ENCODE measurements around the gene GNPTG.

Gene GNPTG

DNA sequence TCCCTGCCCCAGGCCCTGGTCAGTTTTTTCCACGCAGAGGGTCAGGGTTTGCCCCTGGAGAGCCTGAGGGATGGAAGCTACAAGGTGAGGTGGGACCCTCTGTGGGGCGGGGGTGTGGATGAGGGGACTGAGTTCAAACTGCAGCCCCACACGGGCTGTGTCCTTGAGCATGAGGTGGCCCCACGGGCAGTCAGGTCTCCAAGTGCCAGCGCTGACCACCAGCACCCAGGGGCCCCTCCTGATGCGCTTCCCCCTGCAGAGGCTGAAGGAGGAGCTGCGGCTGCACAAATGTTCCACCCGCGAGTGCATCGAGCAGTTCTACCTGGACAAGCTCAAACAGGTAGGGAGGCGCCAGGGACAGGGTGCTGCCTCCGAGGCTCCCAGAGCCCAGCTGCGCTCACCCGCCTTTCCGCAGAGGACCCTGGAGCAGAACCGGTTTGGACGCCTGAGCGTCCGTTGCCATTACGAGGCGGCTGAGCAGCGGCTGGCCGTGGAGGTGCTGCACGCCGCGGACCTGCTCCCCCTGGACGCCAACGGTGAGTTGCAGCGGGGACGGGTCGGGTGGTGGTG is 4.4 kb upstream of the GNPTG start:
- no peak for DNase-seq (ENCODE audit: low read depth in 2 of 2)

DNA sequence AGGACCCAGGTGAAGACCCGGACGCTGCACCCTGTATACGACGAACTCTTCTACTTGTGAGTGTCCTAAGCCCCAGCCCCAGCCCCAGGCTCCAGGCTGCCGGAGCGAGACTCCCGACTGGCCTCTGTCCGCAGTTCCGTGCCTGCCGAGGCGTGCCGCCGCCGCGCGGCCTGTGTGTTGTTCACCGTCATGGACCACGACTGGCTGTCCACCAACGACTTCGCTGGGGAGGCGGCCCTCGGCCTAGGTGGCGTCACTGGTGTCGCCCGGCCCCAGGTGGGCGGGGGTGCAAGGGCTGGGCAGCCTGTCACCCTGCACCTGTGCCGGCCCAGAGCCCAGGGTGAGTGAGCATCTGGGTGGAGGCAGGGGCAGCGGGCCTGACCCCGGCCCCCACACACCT is 3.8 kb upstream of the GNPTG start:
- no peak for DNase-seq (ENCODE audit: low read depth in 2 of 2)

DNA sequence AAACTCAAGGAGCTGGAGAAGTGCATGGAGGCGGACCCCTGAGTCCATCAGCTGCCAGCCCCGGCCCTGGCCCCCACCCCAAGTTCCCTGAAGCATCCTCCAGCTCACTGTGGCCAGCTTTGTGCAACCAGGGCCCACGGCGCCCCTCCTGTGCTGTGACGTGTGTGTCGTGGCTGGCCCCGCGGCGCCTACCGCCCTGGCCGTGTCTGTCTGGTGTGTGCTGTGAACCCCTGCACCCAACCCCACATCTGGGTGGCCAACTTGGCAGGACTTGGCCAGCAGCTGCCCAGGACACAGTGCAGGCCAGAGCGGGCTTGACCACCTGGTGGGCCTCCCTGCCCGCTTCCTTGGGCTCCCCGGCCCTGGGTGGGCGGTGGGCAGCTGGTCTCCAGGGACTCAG is 3.3 kb upstream of the GNPTG start:
- no peak for DNase-seq (ENCODE audit: low read depth in 2 of 2)

DNA sequence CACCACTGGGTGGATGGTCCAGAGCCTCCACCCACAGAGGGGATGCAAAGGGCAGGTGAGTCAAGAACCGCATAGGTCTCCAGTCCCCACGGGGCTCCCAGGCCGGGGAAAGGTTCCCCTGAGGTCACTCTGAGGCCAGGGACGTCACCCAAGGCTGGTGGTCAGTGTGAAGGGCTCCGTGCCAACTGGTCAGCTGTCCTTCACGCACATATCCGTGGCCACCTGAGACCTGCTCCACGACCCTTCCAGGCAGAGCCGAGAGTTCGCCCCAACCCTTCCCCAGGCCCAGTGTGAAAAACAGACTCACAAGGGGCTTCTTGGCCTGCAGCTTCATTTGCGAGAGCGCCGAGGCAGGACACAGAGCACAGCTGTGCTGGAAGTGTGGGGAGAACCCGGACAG is 2.8 kb upstream of the GNPTG start:
- DNase-seq (ENCODE audit: low read depth in 2 of 2): no peak

DNA sequence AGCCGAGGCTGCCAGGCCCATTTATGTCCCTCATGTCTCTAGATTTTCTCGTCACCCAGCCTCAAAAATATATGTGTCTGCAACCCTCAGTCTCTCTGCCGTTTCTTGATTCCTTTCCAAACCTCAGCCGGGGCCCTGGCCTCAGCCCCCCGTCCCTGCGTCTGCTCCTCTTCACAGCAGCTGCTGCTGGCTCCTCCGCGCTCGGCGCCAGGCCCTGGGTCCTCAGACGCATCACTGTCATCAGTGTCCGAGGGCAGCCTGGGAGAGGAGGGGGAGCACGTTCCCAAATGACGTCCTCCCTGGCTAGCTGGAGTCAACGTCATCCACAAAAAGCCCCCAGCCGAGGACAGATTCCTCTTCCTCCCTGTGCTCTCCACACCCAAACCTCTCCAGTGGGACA is 2.4 kb upstream of the GNPTG start:
- no peak for DNase-seq (ENCODE audit: low read depth in 2 of 2)

DNA sequence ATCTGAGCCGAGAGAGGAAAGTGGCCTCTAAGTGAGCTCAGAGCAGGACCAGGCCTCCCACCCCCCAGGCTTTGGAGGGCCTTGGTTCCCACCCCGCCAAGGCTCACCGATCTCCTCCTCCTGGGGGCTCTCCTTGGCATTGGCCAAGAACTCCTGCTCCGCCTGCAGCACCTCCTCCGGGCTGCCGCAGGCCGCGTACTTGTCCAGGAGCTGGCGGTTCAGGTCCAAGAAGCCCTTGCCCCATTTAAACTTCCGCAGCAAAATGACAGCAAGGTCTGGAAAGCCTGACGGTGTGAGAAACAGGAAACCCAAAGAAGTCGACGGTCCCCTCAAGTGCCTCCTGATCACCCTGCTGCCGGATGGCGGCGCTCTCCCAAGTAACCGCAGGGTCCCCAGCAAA is 1.8 kb upstream of the GNPTG start:
- DNase-seq (ENCODE audit: low read depth in 2 of 2): no peak

DNA sequence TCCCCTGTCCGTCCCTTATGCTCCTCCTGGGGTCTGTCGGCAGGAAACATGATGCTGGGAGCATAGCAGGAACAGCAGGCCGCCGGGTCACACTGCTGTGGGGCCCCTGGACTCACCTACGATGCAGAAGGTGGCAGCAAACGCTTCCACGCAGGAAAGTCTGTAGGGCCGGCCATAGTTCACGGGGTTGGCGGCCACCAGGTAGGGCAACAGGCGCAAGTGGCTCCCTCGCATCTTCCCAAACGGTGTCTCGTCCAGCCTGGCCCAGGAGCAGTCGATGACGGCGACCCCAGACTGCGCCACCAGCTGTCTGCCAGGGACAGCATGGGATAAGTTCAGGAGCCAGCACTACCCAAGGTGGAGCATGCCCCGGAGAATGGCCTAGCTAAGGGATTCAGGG is 1.0 kb upstream of the GNPTG start:
- no peak for DNase-seq (ENCODE audit: low read depth in 2 of 2)

DNA sequence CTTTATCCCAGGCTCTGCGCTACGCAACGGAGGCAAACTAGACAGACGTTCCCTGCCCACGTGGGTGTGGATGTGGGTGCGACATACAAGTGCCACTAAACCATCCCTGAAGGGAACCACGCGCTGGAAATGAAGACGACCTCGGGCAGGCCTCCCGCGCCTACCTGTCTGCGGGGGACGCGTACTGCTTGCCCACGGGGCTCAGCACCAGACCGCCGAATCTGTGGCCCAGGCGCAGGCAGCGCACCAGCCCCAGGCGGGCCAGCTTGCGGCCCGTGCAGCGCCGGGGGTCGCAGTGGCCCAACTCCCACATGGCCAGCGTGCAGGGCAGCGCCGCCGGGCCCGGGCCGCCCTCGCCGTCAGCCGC is 533 bp upstream of the GNPTG start:
- no peak for DNase-seq (ENCODE audit: low read depth in 2 of 2)

DNA sequence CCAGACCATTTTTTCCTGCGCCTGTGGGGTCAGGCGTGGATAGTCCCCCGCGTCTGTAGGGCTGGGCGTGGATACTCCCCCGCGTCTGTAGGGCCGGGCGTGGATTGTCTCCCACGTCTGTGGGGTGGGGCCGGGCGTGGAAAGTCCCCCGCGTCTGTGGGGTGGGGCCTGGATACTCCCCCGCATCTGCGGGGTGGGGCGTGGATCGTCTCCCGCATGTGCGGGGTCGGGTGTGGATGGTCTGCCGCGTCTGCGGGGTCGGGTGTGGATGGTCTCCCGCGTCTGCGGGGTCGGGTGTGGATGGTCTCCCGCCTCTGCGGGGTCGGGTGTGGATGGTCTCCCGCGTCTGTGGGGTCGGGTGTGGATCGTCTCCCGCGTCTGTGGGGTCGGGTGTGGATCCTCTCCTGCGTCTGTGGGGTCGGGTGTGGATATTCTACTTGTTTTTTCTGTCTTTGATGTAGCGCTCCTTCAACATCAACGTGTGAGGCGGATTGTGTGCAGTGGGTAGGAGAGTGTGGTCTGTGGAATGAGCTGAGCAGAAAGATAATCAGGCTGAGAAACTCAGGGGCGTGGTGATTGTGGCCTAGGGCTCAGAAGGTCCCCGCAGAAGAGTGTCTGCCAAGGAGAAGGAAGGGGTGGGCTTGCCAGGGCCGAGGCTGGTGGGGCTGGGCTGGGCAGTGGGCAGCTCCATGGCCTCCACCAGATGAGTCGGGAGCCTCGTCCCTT is 3.2 kb downstream of the GNPTG start:
- no peak for DNase-seq (ENCODE audit: low read depth in 2 of 2)

DNA sequence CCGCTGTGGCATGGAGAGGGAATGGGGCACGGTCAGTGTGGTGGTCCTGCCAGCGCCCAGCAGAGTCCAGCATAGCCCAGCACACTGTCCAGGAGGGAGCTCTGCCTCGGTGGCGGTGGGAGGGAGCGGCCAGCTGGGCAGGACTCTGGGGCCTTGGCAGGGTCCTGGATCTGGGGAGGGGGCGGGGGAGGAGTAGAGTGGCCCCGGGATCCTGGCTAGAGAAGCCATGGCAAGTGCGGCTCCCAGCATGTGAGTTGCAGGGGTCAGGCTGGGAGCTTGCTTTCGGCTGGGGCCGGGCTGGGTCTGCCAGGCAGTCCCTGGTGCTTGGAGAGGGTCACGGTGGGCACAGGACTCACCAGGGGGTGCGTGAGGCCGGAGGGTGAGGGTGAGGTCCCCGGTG is 3.9 kb downstream of the GNPTG start:
- DNase-seq (ENCODE audit: low read depth in 2 of 2): no peak

DNA sequence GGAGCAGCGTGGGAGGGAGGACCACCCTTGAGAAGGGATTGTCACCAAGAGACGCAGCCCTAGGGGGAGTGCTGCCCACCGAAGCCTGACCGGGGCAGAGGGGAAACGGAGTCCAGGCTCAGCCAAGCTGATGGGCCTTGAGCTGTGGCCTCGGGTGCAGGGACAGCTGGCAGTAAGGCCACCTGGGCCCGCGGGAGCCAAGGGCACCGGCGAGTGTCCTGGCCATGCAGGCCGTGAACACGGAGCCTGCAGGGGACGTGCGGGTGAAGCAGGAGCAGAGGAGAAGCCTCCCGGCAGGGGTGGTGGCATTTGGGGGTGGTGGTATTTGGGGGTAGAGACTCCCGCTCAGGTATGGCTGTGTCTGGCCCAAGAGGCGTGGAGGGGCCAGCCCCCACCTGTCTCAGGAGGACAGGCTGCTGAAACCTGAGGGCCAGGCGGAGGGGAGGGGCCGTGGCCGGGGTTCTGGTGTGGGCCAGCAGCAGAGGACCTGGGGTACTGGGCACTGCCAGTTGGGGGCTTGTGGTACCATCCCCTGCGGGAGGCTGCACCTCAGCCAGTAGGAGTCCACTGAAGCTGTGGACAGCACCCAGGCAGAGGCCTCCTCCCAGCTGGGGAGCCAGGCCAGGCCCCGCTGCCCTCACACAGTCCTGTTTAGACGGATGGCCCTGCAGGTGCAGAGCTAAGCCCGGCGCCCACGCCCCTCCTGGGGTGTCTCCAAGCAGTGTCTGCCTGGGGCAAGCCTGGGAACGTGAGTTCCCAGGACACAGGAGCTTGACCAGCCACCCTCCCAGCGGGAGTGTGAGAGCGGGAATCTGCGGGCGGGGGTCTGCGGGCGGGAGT is 4.5 kb downstream of the GNPTG start:
- DNase-seq (ENCODE audit: low read depth in 2 of 2): no peak

DNA sequence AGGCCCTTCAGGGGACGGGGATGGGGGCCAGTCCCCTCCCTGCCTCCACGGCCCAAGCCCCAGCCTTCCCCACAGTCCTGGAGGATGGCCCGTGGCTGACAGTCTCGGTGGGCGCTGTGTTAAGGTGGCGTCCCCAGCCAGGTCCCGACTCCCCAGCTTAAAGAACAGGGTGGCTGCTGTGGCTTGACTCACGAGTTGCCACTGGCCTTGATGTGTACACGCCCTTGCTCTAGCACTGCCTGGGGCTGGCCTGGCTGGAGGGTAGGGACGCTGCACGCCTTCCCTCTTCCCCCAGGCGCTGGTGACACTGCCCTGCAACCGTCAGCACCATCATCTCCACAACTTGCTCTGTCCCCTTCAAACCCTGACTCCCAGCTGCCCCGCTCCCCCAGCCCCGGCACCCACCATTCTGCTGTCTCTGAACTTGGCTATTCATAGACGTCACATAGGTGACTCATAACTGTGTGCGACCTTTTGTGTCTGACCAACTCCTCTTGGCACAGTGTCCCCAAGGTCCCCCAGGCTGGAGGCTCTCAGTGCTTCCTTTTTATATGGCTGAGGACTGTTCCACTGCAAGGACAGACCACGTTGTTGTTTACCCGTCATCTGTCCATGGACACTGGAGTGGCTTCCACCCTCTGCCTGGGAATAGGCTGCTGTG is 6.3 kb downstream of the GNPTG start:
- DNase-seq (ENCODE audit: low read depth in 2 of 2): no peak

DNA sequence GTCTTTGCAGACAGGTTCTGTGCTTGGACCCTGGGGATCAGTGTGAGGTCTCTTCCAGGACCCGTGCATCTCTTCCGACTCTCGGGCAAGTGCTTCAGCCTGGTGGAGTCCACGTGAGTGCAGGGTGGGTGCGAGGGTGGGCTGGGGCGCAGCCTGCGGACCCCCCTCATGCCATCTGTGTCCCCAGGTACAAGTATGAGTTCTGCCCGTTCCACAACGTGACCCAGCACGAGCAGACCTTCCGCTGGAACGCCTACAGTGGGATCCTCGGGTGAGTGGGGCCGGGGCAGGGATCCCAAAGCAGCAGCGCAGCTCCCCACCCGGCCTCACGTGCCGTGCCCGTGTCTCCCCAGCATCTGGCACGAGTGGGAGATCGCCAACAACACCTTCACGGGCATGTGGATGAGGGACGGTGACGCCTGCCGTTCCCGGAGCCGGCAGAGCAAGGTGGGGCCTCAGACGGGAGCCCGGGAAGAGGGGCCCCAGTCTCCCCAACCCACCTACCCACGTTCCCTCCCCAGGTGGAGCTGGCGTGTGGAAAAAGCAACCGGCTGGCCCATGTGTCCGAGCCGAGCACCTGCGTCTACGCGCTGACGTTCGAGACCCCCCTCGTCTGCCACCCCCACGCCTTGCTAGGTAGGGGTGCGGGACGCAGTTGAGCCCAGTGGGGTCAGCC is 10.1 kb downstream of the GNPTG start:
- DNase-seq (ENCODE audit: low read depth in 2 of 2): no peak

DNA sequence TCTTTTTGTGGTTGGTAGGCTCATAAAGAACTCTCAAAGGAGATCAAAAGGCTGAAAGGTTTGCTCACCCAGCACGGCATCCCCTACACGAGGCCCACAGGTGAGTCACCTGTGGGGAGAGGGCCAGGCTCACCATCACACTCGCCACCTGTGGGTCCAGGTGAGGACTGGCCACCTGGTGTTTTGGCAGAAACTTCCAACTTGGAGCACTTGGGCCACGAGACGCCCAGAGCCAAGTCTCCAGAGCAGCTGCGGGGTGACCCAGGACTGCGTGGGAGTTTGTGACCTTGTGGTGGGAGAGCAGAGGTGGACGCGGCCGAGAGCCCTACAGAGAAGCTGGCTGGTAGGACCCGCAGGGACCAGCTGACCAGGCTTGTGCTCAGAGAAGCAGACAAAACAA is 11.1 kb downstream of the GNPTG start:
- DNase-seq (ENCODE audit: low read depth in 2 of 2): no peak

DNA sequence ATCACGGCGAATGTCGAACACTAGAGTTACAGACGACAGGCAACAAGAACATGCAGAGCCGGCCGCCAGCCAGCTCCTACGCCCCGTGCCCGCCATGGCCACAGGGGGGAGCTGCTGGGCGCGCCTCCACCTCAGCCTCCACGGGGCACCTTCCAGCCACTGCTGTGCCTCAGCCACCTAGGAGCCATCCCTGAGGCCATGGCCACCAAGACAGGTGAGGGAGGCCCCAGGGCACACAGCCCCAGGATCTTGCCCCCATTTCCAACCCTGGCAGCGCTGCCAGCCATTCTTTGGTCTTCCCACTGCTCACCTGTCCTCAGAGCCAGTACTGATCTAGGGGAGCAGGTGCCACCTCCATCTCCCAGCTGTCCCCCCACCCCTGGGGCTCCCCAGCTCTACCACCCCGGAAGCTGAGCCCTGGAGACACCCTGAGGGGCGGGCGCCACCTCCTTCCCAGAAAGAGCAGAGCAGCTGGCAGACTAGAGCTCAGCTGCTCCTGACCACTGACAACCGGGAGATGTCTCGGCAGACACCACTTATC is 11.8 kb downstream of the GNPTG start:
- no peak for DNase-seq (ENCODE audit: low read depth in 2 of 2)

DNA sequence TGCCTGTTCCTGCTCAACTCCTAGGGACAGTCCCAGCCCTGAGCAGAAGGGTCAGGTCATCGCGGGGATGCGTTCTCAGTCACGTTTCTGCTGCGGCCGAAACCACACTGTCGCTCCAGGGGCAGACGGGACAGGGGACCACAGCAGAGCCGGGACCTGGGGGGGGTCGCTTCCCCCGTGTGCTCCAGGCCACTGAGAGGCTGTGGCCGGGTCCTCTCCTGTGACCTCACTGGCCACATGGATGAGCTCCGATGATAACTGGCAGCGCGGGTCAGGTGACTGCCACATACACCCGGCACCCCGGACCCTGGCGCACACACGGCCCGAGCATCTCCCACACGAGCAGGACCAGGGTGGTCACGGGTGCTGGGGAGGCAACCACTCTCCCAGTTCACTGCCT is 12.8 kb downstream of the GNPTG start:
- DNase-seq (ENCODE audit: low read depth in 2 of 2): no peak

DNA sequence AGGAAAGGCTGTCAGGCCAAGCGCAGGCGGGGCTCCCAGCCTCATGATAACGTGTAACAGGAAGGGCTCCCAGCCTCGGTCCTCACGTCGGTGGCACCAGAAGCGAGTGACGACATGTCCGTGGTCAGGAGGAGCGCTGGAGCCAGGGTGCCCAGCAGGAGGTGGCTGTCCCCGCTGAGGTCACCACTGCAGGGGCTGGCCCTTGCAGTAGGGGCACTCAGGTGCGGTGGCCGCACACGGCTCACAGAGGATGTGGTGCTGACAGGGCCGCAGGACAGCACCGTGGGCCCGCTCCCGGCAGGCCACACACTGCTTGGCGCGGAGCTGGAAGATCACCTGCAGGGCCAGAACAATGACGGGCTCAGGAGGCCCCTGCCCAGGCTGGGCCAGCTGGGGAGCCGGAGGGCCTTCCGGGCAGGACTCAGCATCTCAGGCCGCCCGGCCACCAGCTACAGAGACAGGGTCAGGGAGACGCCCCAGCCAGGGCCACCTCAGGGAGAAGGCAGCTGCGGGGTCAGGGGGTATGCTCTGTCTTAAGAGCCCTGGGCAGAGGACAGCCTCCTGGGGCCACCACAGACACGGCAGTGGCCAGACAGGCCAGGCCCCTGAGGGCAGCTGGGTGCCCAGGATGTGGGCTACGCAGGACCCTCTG is 14.5 kb downstream of the GNPTG start:
- DNase-seq (ENCODE audit: low read depth in 2 of 2): no peak

DNA sequence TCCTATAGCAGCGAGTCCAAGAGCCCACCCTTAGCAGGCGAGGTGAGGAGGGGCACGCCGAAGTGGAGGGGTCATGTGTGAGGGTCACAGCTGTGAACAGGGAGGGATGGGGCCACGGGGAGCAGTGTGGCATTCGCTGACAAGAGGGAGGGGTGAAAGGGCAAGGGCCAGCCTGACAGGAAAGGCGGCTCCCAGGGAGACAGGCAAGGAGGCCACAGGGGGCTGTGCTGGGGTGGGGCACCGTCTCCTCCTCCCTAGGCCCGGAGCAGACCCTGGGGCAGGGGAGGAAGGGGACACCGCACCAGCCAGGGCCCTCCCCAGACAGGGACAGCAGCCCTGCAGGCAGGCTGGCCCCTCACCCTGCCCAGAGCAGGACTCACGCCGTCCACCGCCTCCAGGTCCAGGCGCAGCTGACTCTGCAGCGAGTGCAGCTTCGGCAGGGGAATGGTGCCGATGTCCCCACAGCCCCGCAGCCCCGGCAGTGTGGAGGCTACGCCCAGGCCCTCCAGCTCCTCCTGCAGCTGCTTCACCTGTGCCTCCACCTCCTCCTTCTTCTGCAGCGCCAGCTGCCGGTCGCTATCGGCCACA is 15.1 kb downstream of the GNPTG start:
- no peak for DNase-seq (ENCODE audit: low read depth in 2 of 2)

DNA sequence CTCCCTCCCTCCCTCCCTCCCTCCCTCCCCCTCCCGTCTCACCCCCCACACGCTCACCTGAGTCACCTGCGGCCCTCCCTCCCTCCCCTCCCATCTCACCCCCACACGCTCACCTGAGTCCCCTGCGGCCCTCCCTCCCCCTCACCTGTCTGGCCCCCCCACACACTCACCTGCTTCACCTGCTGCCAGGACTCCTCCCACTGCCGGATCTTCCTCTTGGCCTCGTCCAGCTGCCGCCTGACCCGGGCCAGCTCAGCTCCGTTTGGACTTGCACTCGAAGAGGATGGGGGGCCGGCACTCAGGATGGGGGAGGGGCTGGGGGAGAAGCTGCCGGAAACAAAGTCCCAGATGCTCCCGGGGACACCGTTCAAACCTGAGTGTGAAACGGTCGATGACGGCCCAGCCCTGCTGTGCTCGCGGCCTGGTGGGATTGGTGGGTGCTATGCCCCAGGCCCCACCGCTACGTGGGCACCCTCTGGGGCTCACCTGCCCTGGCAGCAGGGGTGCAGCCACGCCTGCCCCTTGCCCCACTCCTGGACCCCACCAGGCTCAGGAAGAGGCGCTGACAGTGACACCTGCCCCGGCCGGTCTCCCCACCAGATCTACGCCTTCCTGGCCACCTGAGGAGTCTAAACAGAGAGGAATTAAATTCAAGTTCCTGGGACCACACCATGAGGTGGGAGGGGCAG is 15.9 kb downstream of the GNPTG start:
- DNase-seq (ENCODE audit: low read depth in 2 of 2): no peak

Data from fibroblast of skin of left biceps (primary cell).